Adrenal gland (tissue), 5 donors: Measurements from ENCODE around the gene FBXL16.

ENCODE experiments used
- CTCF ChIP-seq, 6 experiments: fragments of 450-650 bp in 4 of 6; fragments of 200-600 bp in 2 of 6; sonication (generic) in 1 of 6; IDR thresholded peaks; 1 replicate in 5 of 6; 2 replicates in 1 of 6; pipeline versions ENCODE4 v1.5.1 to v1.8.0; 2016 to 2021; ENCODE audit warnings: antibody characterized with exemption in 6 of 6, mild to moderate bottlenecking in 2 of 6, moderate library complexity in 1 of 6
- POLR2A ChIP-seq, 2 donors: fragments of 450-650 bp; IDR thresholded peaks; one replicate each; pipeline ENCODE4 v1.6.1; 2017; ENCODE audit warnings: antibody characterized with exemption in 2 of 2, mild to moderate bottlenecking in 2 of 2, moderate library complexity in 1 of 2
- donor health status: DM: no; HTN: no; CAD: no.

GRCh38 chr16:689175-689897 lies 16.3 kb downstream of the FBXL16 start:
- no peak for TF ChIP-seq POLR2A (IDR thresholded peaks at IDR 0.05)
- TF ChIP-seq CTCF (IDR thresholded peaks at IDR 0.05), result no peak
